Measurements from ENCODE around the gene KRTDAP.

GRCh38 chr19:35517342-35517741 is 27.1 kb upstream of the KRTDAP start:
- TF ChIP-seq GATA3 (IDR thresholded peaks at IDR 0.05; ENCODE audit: low read depth, low read length), result no peak
- TF ChIP-seq GATA2 (IDR thresholded peaks at IDR 0.05; ENCODE audit: low read depth, low read length), result no peak
